ENCODE data around the gene SHANK1. TPM values are rescaled to one million over a fixed set of nuclear protein-coding genes. Genes with fewer than 3 reads are reported as not detected.

The SHANK1 gene
- total RNA-seq, 1 experiment from 2014 or later = 0.47 TPM

DNA sequence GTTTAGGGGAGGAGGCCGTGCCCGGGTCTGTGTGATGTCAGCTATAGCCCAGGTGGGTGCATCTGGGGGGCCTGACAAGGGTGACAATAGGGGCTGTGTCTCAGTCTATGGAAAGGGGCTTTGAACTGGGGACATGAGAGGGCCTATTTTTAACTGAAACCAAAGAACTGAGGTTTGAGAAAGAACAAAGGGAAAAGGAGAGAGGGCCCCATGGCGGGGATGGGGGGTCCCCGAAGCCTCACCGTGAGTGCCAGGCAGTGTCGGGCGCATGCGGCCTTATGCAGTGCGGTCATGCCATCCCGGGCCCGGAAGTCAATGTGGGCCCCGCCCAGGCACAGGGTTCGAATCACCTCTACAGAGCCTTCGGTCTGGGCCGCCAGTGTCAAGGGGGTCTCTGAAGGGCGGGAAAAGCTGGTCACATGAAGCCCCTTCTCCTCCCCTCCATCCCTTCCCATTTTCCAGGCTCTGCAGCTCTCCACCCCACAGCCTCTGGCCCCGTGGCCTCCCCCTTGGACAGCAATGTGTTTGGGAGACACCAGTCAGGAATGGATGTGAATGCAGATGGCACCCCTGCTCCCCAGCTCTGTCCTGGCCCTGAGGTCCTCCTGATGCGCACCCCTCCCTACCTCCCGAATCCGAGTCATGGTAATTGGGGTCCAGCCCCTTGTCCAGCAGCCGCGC, 5.9 kb downstream of the SHANK1 start:
- intact Hi-C loops (cut with micrococcal nuclease) = no loop called here

DNA sequence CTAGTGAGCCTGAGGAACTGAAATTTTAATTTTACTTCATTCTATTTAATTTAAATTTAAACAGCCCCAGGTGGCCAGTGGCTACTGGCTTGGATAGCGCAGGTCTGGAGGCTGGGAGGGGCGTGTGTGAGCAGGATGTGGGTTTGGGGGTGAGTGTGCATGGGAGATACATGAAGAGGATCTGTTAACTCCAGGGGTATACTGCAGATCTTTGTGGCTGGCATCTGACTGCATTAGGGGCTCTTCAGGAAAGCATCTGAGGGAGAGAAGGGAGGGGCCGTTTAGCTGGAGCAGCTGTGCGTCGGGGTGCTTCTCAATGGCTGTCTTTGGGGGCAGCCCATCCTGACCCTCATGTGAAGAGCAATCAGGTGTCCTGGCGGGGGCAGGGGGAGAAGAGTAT, 6.8 kb downstream of the SHANK1 start:
- ATAC-seq = no peak
- no peaks in the 10 kb centered on the region for H3K36me3 ChIP-seq (ENCODE audit: low read depth, low read length)
- no peaks in the 10 kb centered on the region for H3K9me2 ChIP-seq (replicated peaks; ENCODE audit: low read length)
- H3K4me3 ChIP-seq (ENCODE audit: low read length) = no peak overlapping the region
- BruUV-seq (replicated peaks) = no TSS peak
- no peak overlapping the region for H3K9ac ChIP-seq (ENCODE audit: low read length)
- no peaks in the 10 kb centered on the region for H3K79me2 ChIP-seq (ENCODE audit: low read length)
- CTCF ChIA-PET = interaction anchor here (1.0 kb wide), 1 partner anchor 71 kb away, joined by 4 read pairs; no protein-coding TSS in a partner anchor
- no peak for TF ChIP-seq EZH2 (IDR thresholded peaks at IDR 0.05; ENCODE audit: low read length, unreplicated experiment)
- TF ChIP-seq EZH2phosphoT487 (IDR thresholded peaks at IDR 0.05; ENCODE audit: borderline replicate concordance, low read length) = no peak
- TF ChIP-seq, protein P1, sequence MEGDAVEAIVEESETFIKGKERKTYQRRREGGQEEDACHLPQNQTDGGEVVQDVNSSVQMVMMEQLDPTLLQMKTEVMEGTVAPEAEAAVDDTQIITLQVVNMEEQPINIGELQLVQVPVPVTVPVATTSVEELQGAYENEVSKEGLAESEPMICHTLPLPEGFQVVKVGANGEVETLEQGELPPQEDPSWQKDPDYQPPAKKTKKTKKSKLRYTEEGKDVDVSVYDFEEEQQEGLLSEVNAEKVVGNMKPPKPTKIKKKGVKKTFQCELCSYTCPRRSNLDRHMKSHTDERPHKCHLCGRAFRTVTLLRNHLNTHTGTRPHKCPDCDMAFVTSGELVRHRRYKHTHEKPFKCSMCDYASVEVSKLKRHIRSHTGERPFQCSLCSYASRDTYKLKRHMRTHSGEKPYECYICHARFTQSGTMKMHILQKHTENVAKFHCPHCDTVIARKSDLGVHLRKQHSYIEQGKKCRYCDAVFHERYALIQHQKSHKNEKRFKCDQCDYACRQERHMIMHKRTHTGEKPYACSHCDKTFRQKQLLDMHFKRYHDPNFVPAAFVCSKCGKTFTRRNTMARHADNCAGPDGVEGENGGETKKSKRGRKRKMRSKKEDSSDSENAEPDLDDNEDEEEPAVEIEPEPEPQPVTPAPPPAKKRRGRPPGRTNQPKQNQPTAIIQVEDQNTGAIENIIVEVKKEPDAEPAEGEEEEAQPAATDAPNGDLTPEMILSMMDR (conservative IDR thresholded peaks at IDR 0.05; ENCODE audit: low read depth, low read length) = no peak
- no peak overlapping the region for H2AFZ ChIP-seq (ENCODE audit: low read length)
- DNase-seq = no peak
- POLR2A ChIA-PET (ENCODE audit: unreplicated experiment) = no interaction called here
- no peaks in the 10 kb centered on the region for H3K9me3 ChIP-seq (ENCODE audit: low read length)
- H3K4me2 ChIP-seq (ENCODE audit: low read length) = no peak overlapping the region
- H4K20me1 ChIP-seq (ENCODE audit: low read length) = no peaks in the 10 kb centered on the region
- no peak overlapping the region for H3K27ac ChIP-seq (ENCODE audit: low read length)
- no peaks in the 10 kb centered on the region for H3K4me1 ChIP-seq (ENCODE audit: insufficient read depth, low read length)
- intact Hi-C loops (cut with micrococcal nuclease) = no loop called here
- H3F3A ChIP-seq (ENCODE audit: low read length, unreplicated experiment) = no peaks in the 10 kb centered on the region
- H3K27me3 ChIP-seq (ENCODE audit: low read length) = peaks cover 41% of the 10 kb centered on the region

More for the DNA sequence above, 5.9 kb downstream of the SHANK1 start:
- POLR2A ChIA-PET (ENCODE audit: unreplicated experiment) = no interaction called here
- Histone ChIP-seq H3K4me1 (ENCODE audit: insufficient read depth, low read length) (no peaks in the 10 kb centered on the region; the same call in 1 of the 2 replicates), H2AFZ (ENCODE audit: low read length) (no peak overlapping the region), H3K4me3 (ENCODE audit: low read length) (no peak overlapping the region), H3K36me3 (ENCODE audit: low read depth, low read length) (no peaks in the 10 kb centered on the region), H3K9me3 (ENCODE audit: low read length) (no peaks in the 10 kb centered on the region), H4K20me1 (ENCODE audit: low read length) (no peaks in the 10 kb centered on the region), H3K79me2 (ENCODE audit: low read length) (no peaks in the 10 kb centered on the region), H3K4me2 (ENCODE audit: low read length) (no peak overlapping the region), H3K27me3 (ENCODE audit: low read length) (peaks cover 50% of the 10 kb centered on the region), H3K9ac (ENCODE audit: low read length) (no peak overlapping the region), H3K27ac (ENCODE audit: low read length) (no peak overlapping the region), H3F3A (ENCODE audit: low read length, unreplicated experiment) (no peaks in the 10 kb centered on the region), H3K9me2 (replicated peaks; ENCODE audit: low read length) (no peaks in the 10 kb centered on the region)
- TF ChIP-seq, protein P1 (conservative IDR thresholded peaks at IDR 0.05; ENCODE audit: low read depth, low read length) = no peak
- TF ChIP-seq EZH2phosphoT487 (IDR thresholded peaks at IDR 0.05; ENCODE audit: borderline replicate concordance, low read length) = no peak
- no peak for TF ChIP-seq EZH2 (IDR thresholded peaks at IDR 0.05; ENCODE audit: low read length, unreplicated experiment)
- no peak for DNase-seq
- no peak for ATAC-seq
- BruUV-seq (replicated peaks) = no TSS peak
- CTCF ChIA-PET = interaction anchor here (1.0 kb wide), 1 partner anchor 70 kb away, joined by 4 read pairs; no protein-coding TSS in a partner anchor

DNA sequence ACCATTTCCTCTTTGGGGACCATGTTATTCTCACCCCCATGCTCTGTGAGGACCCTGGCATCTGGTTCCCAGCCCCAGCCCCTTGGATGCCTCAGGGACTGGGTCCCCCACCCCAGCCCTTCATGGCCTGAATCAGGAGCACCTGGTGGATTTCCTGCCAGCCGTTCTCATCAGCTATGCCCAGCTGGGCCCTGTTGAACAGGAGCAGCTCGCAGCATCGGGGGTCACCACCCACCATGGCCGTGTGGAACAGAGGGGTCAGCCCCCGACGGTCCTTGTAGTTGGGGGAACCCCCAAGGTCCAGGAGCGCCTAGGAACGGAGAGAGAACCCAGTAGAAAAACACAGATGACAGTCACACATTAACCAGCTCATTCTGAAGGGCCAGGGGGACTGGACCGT, 7.8 kb downstream of the SHANK1 start:
- POLR2A ChIA-PET (ENCODE audit: unreplicated experiment) = no interaction called here
- no peaks in the 10 kb centered on the region for H3K79me2 ChIP-seq (ENCODE audit: low read length)
- no peaks in the 10 kb centered on the region for H3K9me3 ChIP-seq (ENCODE audit: low read length)
- H3K27ac ChIP-seq (ENCODE audit: low read length) = no peak overlapping the region
- no peaks in the 10 kb centered on the region for H3F3A ChIP-seq (ENCODE audit: low read length, unreplicated experiment)
- H3K4me1 ChIP-seq (ENCODE audit: insufficient read depth, low read length) = no peaks in the 10 kb centered on the region
- H3K27me3 ChIP-seq (ENCODE audit: low read length) = peaks cover 32% of the 10 kb centered on the region
- ATAC-seq (no peak), DNase-seq (no peak)
- TF ChIP-seq EZH2phosphoT487 (IDR thresholded peaks at IDR 0.05; ENCODE audit: borderline replicate concordance, low read length) (no peak), EZH2 (IDR thresholded peaks at IDR 0.05; ENCODE audit: low read length, unreplicated experiment) (no peak)
- TF ChIP-seq, protein P1 (conservative IDR thresholded peaks at IDR 0.05; ENCODE audit: low read depth, low read length) = no peak
- no peak overlapping the region for H3K4me2 ChIP-seq (ENCODE audit: low read length)
- H4K20me1 ChIP-seq (ENCODE audit: low read length) = no peaks in the 10 kb centered on the region
- H3K9me2 ChIP-seq (replicated peaks; ENCODE audit: low read length) = no peaks in the 10 kb centered on the region
- H3K36me3 ChIP-seq (ENCODE audit: low read depth, low read length) = no peaks in the 10 kb centered on the region
- no peak overlapping the region for H2AFZ ChIP-seq (ENCODE audit: low read length)
- CTCF ChIA-PET = interaction anchor here (0.6 kb wide), 1 partner anchor 201 kb away, joined by 6 read pairs; the partner anchor contains the start of gene JOSD2
- H3K9ac ChIP-seq (ENCODE audit: low read length) = no peak overlapping the region
- intact Hi-C loops (cut with micrococcal nuclease) = no loop called here
- BruUV-seq (replicated peaks) = no TSS peak
- H3K4me3 ChIP-seq (ENCODE audit: low read length) = no peak overlapping the region
